ENCODE measurements around the gene REST.
"Not testable (repeated sequence)": the region's sequence is repeated elsewhere in the genome, so short reads cannot be mapped to it uniquely, and the experiment has no call there.

The REST gene

DNA sequence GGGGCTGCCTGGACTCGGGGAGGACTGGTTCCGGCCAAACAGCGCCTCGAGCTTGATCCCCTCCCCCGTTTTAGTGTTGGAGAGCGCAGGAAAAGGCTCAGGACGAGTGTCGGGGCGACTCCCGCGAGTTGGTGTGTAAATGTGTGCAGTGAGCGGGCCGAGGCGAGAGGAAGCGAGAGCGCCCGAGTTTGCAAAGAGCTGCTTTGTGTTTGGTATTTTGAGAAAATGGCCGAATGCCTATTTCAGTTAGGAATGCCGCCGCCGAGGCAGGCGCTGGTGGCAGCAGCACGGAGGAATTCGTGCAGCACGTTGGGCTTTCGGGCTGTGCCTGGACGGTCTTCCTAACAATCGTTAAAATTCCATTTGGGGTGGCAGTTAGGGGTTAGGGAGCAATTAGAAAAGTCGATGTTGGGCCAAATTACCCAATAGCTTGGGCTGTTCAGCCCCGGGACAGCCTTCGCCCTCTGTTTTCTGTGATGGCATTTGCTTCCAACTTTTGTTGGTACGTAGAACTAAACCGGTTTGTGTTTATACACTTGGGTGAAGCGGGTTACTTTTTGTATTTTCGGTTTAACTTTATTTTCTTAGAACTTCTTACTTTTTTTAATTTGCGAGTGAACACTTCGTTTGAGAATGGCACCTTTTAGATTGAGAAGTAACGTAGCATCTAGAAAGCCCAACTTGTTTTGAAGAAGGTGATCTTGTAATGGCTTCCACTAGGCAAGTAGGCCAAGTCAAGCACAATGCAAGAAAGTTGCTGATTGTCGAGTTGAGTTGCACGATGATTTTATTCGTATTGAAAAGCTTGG, 1.6 kb downstream of the REST start:
- DNase-seq, result peak; percentile 31

- DNase-seq, result no peak
Observed at GRCh38 chr4:56910172-56910967, 2.7 kb downstream of the REST start.

GRCh38 chr4:56914336-56914735, 6.6 kb downstream of the REST start:
- DNase-seq, result no peak

DNA sequence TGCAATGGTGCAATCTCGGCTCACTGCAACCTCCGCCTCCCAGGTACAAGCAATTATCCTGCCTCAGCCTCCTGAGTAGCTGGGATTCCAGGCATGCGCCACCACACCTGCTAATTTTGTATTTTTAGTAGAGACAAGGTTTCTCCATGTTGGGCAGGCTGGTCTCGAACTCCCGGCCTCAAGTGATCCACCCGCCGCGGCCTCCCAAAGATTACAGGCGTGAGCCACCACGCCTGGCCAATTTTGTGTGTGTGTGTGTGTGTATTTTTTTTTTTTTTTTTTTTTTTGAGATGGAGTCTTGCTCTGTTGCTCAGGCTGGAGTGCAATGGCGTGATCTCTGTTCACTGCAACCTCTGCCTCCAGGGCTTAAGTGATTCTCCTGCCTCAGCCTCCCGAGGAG, 7.3 kb downstream of the REST start:
- not testable (repeated sequence) for DNase-seq

- no peak for DNase-seq
Observed at GRCh38 chr4:56927196-56927595, 19.5 kb downstream of the REST start.

GRCh38 chr4:56930638-56931037, 22.9 kb downstream of the REST start:
- no peak for DNase-seq

- no peak for DNase-seq
Observed at GRCh38 chr4:56931924-56932323, 24.2 kb downstream of the REST start.

- peak; percentile 11 for DNase-seq
Observed at GRCh38 chr4:56937262-56937661, 29.6 kb downstream of the REST start.

DNA sequence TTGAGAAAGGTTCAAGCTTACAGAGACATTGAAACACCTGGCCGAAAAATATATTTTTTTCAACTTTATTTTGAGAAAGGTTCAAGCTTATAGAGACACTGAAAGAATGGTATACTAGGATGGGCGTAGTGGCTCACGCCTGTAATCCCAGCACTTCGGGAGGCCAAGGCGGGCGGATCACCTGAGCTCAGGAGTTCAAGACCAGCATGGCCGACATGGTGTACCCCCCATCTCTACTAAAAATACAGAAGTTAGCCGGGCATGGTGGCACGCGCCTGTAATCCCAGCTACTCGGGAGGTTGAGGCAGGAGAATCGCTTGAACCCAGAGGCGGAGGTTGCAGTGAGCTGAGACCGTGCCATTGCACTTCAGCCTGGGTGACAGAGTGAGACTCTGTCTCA, 32.1 kb downstream of the REST start:
- DNase-seq, result not testable (repeated sequence)

DNA sequence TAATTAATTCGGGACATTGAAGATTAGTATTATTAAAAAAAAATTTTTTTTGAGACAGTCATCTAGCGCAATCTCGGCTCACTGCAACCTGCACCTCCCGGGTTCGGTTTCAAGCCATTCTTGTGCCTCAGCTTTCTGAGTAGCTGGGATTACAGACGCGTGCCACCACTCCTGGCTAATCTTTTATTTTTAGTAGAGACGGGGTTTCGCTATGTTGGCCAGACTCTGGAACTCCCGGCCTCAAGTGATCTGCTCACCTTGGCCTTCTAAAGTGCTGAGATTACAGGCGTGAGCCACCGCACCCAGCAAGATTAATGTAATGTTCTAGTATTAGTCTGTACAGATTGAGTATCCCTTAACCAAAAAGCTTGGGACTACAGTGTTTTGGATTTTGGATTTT, 32.7 kb downstream of the REST start:
- DNase-seq, result no peak

DNA sequence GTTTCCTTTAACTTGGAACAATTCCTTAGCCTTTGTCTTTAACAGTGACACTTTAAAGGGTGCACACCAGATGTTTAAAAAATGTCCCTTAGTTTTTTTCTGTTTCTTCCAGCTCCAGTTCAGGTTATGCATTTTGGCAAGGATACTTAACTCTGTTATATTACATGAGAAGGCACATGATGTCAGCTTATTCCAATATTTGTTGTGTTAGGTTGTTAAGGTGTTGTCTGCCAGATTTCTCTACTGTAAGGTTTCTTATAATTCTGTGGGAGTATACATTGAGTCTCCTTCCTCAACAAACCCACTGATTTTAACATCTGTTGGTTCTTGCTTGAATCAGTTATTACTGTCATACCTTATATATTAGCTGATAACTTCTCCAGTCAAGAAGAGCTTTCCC, 33.3 kb downstream of the REST start:
- no peak for DNase-seq

DNA sequence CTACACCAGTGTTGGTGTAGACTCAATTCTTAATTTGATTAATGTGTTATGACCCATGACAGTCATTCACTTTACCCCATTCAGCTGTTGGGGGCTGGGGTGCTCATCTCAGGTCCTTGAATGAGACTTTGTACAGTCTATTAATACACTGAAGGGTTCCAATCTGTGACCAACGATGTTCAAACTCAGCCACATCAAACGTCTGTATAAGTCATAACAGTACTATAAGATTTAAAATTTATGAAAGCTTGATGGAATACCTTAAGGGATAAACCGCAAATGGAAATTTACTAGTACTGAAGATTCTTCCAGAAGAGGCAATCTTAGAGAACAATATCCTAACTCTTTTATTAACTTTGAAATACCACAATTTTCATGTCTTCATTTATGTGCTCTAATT, 33.7 kb downstream of the REST start:
- DNase-seq, result no peak

- DNase-seq, result no peak
Observed at GRCh38 chr4:56953680-56954520, 46.2 kb downstream of the REST start.

DNA sequence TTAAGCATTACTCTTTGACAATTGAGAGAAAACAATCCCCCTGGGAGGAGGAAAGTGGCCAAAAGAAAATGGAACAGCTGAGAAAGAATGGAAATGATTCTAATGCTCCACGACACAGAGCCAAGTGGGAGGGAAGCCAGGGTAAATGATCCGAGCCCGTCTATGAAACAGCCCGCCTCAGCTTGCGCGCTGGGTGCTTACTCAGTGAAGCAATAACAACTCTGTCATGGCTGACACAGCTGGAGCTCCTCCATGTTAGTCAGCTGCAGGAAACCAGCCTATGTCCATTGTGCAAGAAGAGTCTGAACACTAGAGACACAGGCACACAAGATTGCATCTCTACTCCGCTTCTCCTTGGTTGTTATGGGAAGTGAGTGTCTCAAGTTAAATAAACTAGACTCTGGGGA, 50.4 kb downstream of the REST start:
- DNase-seq, result peak; percentile 74

DNA sequence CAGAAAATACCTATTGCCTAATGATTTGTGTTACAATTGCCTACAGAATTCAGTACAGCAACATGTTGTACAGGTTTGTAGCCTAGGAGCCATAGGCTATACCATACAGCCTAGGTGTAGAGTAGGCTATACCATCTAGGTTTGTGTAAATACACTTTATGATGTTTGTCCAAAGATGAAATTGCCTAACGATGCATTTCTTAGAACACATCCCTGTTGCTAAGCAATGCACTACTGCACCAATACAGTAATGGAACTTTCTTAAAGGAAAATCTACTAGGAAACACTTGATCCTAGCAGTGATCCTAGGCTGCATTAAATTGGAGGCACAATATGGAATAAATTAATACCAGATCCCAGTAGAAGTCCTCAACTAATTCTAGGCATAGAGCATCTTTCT, 51.4 kb downstream of the REST start:
- DNase-seq, result no peak

GRCh38 chr4:56961107-56961500, 53.4 kb downstream of the REST start:
- DNase-seq, result no peak

DNA sequence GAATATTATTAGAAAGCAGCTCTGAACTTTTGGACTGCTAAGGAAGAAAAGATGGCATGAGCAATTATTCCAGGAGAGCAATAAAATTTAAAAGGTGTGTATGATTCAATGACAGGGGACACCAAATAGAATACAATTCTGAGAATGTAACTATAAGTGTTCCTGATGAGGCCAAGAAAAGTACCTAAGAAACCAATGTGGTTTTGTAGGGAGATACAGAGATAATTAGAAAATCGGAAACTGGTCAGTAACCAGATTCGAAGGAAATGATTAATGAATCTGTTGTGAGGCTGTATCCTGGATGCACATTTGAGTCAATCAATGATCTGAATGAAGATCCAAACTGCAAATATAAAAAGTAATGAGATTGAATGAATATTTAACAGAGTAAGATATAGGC, 63.7 kb downstream of the REST start:
- DNase-seq, result no peak

- DNase-seq, result no peak
Observed at GRCh38 chr4:56972389-56972788, 64.7 kb downstream of the REST start.

DNA sequence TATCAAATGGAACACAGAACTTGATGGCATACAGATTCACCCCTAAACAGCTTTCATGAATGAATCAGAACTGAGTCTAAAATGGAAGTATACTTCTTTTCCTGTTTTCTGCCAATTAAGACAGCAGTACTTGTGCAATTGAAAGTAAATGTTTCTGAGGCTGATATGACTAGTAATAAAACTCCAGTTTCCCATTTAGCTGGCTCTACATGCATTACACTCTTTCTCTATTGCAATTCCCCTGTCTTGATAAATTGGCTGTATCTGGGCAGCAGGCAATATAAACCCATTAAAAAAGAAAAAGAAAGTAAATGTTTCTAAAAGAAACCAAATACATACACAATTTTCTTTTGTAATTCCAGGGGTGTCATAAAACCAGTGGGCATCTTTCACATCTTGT, 65.1 kb downstream of the REST start:
- no peak for DNase-seq

GRCh38 chr4:56973336-56973735, 65.6 kb downstream of the REST start:
- DNase-seq, result no peak

GRCh38 chr4:56976283-56976836, 68.7 kb downstream of the REST start:
- no peak for DNase-seq

GRCh38 chr4:56976837-56977320, 69.2 kb downstream of the REST start:
- no peak for DNase-seq

Measured in T1000 (cell line).